ENCODE measurements around the gene PPP1R12B.
A peak's percentile ranks its signal among the peaks of the same experiment; 100 is the strongest.

Gene PPP1R12B

GRCh38 chr1:202568410-202568809, 219.9 kb downstream of the PPP1R12B start:
- TF ChIP-seq, protein P1, sequence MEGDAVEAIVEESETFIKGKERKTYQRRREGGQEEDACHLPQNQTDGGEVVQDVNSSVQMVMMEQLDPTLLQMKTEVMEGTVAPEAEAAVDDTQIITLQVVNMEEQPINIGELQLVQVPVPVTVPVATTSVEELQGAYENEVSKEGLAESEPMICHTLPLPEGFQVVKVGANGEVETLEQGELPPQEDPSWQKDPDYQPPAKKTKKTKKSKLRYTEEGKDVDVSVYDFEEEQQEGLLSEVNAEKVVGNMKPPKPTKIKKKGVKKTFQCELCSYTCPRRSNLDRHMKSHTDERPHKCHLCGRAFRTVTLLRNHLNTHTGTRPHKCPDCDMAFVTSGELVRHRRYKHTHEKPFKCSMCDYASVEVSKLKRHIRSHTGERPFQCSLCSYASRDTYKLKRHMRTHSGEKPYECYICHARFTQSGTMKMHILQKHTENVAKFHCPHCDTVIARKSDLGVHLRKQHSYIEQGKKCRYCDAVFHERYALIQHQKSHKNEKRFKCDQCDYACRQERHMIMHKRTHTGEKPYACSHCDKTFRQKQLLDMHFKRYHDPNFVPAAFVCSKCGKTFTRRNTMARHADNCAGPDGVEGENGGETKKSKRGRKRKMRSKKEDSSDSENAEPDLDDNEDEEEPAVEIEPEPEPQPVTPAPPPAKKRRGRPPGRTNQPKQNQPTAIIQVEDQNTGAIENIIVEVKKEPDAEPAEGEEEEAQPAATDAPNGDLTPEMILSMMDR (IDR thresholded peaks at IDR 0.05; ENCODE audit: low read depth, low read length): no peak
- no peak overlapping the region for H3K4me3 ChIP-seq (ENCODE audit: low read depth, low read length)

DNA sequence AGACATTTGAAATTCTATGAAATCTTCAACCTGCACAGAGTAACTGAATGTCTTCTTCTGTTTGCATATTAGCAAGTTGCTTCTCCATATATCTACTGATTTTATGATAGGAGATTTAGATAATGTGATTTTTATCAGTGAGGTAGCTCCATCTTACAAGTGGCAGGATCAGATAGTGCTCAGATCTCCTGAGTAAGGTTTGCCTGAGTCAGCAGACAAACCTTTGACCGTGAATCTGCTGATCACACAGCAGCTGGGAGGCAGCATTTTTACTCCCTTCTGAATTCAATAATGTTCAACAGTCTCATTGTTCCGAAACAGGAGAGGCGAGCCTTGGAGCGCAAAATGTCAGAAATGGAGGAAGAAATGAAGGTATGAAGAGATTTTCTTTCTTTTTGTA, 220.3 kb downstream of the PPP1R12B start:
- H3K4me3 ChIP-seq (ENCODE audit: low read depth, low read length): no peak overlapping the region
- TF ChIP-seq, protein P1 (IDR thresholded peaks at IDR 0.05; ENCODE audit: low read depth, low read length): no peak

DNA sequence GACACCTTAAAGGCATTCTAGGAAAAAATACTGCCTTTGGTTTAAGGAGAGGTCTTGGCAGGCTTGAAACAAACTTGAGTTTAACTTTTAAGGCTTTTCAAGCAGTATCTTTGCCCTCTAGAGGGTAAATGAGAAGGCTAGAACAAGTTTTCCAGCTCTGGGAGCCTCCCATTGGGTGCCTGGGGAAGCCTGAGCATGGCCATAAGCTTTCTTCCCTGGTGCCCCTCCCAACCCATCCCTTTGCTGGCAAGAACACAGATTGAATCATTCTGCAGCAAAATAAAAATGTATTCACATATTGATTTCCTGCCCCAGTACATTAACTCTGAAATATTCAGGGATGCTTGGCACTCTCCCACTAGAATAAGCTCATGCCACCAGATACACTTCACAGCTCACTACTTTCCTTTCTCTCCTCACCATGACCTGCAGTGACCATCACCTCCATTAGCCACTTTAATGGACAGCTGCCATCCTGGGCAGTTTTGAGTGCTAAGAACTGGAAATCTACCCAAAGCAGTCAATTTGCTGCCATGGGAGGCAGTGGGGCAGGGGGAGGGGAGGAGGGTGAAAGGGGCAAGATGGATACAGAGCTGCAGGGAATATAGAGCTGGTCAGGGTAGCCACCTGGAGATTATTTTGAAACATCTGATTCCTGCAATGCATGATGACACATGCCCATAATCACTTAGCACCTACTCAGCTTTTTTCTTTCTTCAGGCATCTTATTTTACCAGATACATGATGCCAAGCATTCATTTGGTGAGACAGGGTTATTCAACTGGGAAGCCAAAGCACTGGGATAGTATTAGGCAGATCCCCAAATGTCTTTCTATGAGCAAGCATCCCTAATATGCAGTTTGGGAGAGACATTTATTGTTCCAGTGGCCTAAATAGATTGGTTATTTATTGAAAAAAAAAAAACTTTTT, 221.2 kb downstream of the PPP1R12B start:
- no peak overlapping the region for H3K4me3 ChIP-seq (ENCODE audit: low read depth, low read length)
- TF ChIP-seq, protein P1 (IDR thresholded peaks at IDR 0.05; ENCODE audit: low read depth, low read length): no peak

- H3K4me3 ChIP-seq (ENCODE audit: low read depth, low read length): no peak overlapping the region
- TF ChIP-seq, protein P1 (IDR thresholded peaks at IDR 0.05; ENCODE audit: low read depth, low read length): peak; percentile 90
These were observed 223.3 kb downstream of the PPP1R12B start for GRCh38 chr1:202571719-202572339.

DNA sequence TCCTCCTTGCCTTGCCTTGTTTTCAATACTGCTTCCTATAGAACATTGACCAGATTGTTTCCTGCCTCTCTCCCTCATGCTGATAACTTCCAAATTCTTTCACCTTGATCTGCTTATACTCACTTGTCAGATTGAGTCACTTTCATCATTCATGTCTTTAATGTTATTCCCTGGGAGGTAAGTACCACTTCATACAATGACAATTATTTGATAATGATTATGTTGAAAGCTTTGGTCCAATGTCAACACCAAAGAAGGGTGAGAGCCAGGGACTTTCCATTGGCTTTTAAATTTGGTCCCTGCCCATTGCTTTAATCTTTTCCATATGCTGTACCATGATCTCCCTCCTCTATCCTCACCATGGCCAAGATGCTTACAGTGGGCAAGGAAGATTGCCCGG, 224.4 kb downstream of the PPP1R12B start:
- no peak overlapping the region for H3K4me3 ChIP-seq (ENCODE audit: low read depth, low read length)
- TF ChIP-seq, protein P1 (IDR thresholded peaks at IDR 0.05; ENCODE audit: low read depth, low read length): no peak

DNA sequence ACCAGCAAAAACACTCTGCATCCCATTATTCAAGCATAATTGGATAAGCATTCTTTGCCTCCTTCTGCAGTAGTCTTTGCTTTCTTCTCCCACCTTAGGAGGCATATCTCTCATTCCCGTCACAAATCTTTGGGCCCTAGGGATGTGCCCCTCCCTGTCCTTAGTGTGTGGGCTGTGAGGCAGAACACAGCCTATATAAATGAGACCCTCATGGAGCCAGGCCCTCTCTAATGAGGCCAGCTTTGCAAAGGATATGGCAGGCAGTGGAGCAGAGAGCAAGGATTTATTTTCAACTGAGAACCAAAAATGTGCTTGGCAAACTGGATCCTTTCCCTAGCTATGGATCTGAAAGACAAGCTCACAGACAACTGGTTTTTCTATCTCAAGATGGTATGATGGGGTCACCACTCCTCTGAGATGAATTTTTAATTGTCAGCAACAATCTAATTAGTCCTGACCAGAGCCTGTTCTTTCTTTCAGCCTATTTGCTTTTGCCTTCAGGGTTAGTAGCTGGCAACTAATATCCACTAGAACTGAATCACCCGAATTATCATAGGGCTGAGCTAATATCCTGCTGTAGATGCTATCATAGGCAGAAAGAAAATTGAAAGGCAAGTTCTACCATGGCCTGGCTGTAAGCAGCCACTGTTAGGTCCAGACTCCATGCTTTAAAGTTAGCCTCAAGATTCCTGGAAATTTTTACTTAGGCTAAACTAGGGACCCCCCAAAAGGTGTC, 227.6 kb downstream of the PPP1R12B start:
- TF ChIP-seq, protein P1 (IDR thresholded peaks at IDR 0.05; ENCODE audit: low read depth, low read length): no peak
- no peak overlapping the region for H3K4me3 ChIP-seq (ENCODE audit: low read depth, low read length)
